ENCODE measurements around the gene TINAGL1.

TINAGL1 gene, protein sequence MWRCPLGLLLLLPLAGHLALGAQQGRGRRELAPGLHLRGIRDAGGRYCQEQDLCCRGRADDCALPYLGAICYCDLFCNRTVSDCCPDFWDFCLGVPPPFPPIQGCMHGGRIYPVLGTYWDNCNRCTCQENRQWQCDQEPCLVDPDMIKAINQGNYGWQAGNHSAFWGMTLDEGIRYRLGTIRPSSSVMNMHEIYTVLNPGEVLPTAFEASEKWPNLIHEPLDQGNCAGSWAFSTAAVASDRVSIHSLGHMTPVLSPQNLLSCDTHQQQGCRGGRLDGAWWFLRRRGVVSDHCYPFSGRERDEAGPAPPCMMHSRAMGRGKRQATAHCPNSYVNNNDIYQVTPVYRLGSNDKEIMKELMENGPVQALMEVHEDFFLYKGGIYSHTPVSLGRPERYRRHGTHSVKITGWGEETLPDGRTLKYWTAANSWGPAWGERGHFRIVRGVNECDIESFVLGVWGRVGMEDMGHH

DNA sequence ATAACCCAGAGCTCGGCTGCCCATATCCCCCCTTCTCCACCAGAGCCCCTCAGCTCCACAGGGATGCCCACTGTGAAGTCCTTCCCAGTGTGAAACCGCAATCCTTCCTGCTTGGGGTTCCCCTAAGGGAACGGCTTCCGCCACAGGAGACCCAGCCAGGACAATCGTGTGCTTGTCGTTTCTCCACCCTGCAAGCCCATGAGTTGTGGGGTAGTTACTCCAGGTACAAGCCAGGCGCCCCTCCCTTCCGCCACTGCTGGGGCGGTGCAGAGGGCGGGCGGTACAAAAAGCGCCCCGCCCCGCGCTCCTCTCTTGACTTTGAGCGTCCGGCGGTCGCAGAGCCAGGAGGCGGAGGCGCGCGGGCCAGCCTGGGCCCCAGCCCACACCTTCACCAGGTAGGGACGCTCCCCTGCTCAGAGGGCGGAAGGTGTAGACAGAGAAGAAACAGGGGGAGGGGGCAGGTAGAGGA, at the start of gene TINAGL1:
Gene TINAGL1, plus strand, starts transcription at position 315 of the 469 bp plus-strand sequence. CDS start 634 bp downstream, outside the sequence.
- DNase-seq = no peak

DNA sequence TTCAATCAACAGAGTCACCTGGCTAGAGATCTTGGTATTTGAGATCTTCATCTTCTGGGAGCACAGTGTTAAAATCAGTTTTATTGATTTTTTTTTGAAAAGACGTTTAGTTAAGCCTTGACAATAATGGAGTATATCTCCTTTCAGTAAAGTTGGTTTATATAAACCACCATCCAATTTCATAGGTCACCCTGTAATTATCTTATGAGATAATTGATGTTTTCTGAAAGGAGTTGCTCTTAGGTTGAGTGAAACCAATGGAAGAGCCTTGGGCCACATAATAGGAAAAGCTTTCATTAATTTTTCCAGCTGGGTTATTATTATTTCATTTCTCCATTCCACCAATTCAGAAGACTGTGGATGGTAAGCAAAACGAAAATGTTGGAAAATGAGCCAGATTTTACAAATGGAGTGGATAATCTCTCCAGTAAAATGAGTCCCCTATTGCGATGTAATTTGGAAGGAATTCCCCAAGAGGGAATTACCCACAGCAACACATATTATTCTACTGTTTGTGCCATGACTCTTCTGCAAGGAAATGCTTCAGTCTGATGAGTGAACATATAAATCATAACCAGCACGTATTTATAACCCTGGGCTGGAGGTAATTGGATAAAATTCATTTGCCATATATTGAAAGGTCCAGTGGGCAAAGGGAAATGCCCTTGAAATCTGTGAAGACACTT, 46.2 kb upstream of the TINAGL1 start:
- no peak for DNase-seq

GRCh38 chr1:31531177-31531999, 44.9 kb upstream of the TINAGL1 start:
- no peak for DNase-seq

DNA sequence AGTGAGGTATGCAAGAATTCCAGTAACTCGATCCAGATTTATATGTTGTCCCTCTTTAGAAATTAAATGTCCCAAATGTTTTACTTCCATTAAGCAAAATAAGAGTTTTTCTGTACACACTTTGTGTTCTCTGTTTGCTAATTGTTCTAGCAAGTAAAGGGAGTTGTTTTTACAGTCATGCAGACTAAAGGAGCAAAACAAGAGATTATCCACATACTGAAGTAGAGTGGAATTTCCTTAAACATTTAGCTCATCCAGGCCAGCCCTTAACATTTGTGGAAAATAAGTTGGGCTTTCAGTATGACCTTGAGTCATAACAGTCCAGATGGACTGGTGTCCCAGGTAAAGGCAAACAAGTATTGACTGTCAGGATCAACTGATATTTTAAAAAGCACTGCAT, 44.1 kb upstream of the TINAGL1 start:
- DNase-seq = no peak

- DNase-seq = no peak
Measured at GRCh38 chr1:31535561-31535960, 40.8 kb upstream of the TINAGL1 start.

GRCh38 chr1:31539329-31539728, 37.0 kb upstream of the TINAGL1 start:
- no peak for DNase-seq

GRCh38 chr1:31541194-31541593, 35.1 kb upstream of the TINAGL1 start:
- DNase-seq = no peak

DNA sequence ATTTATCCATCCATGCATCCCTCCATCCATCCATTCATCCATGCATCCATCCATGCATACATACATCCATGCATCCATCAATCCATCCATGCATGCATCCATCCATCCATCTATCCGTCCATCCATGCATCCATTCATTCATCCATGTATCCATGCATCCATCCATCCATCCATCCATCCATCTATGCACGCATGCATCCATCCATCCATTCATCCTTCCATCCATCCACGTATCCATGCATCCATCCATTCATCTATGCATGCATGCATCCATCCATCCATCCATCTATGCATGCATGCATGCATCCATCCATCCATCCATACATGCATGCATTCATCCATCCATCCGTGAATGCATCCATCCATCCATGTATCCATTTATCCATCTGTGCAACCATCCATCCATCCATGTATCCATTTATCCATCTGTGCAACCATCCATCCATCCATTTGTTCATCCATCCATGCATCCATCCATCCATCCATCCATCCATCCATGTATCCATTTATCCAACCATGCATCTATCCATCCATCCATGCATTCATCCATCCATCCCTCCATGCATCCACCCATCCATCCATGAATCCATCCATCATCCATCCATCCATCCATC, 30.3 kb upstream of the TINAGL1 start:
- no peak for DNase-seq

DNA sequence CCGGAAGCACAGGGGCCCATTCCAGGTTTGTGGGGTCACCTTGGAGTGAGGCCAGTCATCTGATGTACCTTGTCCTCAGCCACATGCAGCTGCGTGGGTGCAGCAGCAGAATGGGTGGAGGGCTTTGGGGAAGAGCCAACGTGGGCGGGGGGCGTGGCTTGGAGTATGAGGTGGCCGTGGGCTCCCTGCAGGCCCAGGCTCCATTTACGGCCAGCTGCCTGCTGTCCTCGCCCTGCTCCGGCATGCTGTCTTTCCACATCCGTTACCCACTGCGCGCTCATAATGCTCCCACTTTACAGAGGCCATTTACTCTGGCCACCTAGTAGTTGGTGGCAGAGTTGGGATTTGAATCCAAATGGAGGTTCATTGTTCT, 27.8 kb upstream of the TINAGL1 start:
- no peak for DNase-seq

DNA sequence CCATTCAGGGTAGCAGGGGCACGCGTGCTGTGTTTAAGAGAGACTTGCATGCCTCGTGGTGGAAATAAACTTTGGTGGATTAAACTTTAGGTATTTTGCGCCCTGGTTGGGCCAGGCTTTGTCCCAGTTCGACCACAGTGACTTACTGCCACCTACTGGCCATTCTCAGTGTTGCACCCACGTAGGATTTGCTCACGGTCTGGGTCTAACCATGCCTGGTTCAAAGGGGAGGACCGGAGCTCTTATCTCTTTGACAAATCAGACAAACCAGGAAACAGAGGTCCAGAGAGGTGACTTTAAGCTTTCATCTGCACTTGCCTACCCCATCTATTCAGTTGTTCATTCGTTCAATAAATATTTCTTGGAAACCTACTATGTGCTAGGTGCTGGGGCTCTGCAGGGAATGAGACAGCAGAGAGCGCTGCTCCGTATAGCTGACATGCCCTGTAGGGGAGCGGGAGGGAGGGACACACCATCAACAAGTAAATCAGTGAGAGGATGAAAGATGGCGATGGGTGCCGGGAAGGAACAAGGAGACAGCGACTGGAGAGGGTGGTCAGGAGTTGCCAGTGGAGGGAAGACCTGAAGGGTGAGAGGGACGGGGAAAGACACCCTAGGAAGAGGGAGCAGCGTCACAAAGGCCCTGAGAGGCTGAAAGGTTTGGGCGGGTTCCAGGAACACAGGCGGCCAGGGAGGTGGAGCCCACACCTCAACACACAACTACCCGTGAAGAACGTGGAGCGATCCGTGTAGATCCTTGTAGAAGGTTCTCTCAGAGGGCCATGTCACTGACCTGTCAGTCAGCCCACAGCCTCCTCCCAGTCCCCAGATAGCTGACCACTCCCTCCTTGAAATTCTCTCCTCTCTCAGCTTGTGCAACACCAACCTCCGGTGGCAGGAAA, 27.2 kb upstream of the TINAGL1 start:
- DNase-seq = peak; percentile 67

- no peak for DNase-seq
Measured at GRCh38 chr1:31549809-31550620, 26.3 kb upstream of the TINAGL1 start.

- DNase-seq = no peak
Measured at GRCh38 chr1:31551208-31551607, 25.1 kb upstream of the TINAGL1 start.

DNA sequence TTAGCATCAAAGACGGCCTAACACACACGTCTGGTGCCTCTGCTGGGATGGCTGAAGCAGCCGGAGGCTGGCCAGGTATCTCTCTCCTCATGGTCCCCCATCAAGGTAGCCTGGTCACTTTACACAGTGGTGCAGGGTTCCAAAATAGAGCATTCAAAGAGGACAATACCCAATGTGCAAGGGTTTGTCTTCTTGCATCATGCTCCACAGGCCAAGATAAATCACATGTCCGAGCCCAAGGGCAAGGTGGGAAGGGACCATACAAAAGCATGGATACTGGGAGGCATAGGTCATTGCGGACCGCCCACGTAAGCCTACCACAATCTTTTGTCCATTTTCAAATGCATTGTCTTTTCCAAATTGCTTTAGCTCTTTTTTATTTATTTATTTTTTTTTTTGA, 23.8 kb upstream of the TINAGL1 start:
- no peak for DNase-seq

- no peak for DNase-seq
Measured at GRCh38 chr1:31556481-31557006, 19.8 kb upstream of the TINAGL1 start.

DNA sequence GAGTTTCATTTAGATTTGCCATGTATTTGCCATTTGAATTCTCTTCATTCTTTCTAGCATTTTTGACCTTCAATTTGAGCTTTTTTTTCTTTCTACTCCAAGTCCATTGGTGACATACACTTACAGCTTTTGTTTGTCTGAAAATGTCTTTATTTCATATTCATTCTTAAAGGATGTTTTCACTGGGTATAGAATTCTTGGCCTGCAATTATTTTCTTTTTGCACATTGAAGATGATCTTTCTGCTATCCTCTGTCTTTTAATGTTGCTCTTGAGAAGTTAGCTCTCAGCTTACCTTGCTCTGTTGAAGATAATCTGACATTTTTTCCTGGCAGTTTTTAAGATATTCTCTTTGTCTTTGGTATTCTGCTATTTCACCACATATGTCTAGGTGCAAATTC, 16.6 kb upstream of the TINAGL1 start:
- no peak for DNase-seq

- DNase-seq = no peak
Measured at GRCh38 chr1:31560394-31560793, 15.9 kb upstream of the TINAGL1 start.

DNA sequence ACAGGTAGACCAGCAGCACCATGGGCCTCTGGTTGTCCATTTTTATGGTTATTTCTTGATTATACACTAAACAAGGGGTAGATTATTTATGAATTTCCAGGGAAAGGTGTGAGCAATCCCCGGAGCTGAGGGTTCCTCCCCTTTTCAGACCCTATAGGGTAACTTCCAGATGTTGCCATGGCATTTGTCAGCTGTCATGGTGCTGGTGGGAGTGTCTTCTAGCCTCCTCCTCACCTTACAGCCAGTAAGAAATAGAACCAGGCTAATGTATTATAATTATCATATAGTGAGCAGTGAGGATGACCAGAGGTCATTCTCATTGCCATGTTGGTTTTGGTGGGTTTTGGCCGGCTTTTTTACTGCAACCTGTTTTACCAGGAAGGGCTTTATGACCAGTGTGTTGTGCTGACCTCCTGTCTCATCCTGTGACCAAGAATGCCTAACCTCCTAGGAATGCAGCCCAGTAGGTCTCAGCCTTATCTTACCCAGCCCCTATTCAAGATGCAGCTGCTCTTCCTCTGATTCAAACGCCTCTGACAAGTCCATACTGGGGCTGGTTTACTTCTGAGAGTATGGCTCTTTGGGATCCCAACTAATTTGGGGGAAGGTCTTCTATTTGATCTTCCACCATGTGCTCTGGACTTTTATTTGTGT, 13.5 kb upstream of the TINAGL1 start:
- no peak for DNase-seq

DNA sequence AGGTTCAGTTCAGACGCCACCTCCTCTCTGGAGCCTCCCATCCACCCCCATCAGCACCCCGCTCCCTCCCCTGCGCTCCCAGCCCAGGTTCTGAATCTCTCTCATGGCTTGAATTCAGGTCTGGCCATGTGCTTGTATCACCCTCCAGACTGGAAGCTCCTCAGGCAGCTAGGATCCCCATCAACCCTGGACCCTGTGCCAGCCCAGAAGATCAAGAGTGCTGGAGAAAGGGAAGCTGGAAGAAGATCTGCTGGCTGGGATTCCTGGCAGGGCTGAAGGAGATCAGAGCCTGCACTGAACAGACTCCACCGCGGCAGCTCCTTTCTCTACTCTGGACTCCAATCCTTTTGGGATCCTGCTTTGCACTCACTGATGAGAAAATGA, 11.7 kb upstream of the TINAGL1 start:
- no peak for DNase-seq

GRCh38 chr1:31567956-31568570, 8.3 kb upstream of the TINAGL1 start:
- DNase-seq = no peak

Measured in GOT3 (cell line).